BE2C (cell line): ENCODE data around the gene SBNO1.
A peak's percentile ranks its signal among the peaks of the same experiment; 100 is the strongest.

Experiments used
- DNase-seq: peaks from one replicate; pipeline ENCODE4 v3.0.0-alpha.2; 2020
- H3K27me3 ChIP-seq: fragments of 250-450 bp; sonication (Bioruptor Pico); 2 replicates; pipeline ENCODE4 v1.5.1; 2020; ENCODE audit warnings: mild to moderate bottlenecking
- H3K36me3 ChIP-seq: fragments of 250-450 bp; sonication (Bioruptor Pico); 2 replicates; pipeline ENCODE4 v1.5.1; 2020; ENCODE audit warnings: mild to moderate bottlenecking
- H3K4me1 ChIP-seq: fragments of 250-450 bp; sonication (Bioruptor Pico); 2 replicates; pipeline ENCODE4 v1.5.1; 2020
- H3K4me3 ChIP-seq: 2 replicates; pipeline ENCODE4 v1.5.1; 2011; ENCODE audit warnings: low read depth, low read length
- H3K9me3 ChIP-seq: fragments of 250-450 bp; sonication (Bioruptor Pico); 2 replicates; pipeline ENCODE4 v1.5.1; 2020
- CTCF ChIP-seq: IDR thresholded peaks from 2 replicates; pipeline ENCODE4 v1.5.1; 2012; ENCODE audit warnings: mild to moderate bottlenecking, low read depth, low read length

SBNO1 gene

GRCh38 chr12:123265851-123266678, 98.6 kb downstream of the SBNO1 start:
- peaks cover 54% of the 10 kb centered on the region for H3K36me3 ChIP-seq
- H3K4me3 ChIP-seq, result no peak overlapping the region
- H3K4me1 ChIP-seq, result peaks cover 16% of the 10 kb centered on the region
- H3K27me3 ChIP-seq, result no peaks in the 10 kb centered on the region
- no peak for TF ChIP-seq CTCF
- no peaks in the 10 kb centered on the region for H3K9me3 ChIP-seq
- no peak for DNase-seq

GRCh38 chr12:123264642-123265041, 100.0 kb downstream of the SBNO1 start:
- peak; percentile 44 for DNase-seq
- Histone ChIP-seq H3K36me3 (peaks cover 66% of the 10 kb centered on the region), H3K27me3 (no peaks in the 10 kb centered on the region), H3K4me3 (no peak overlapping the region), H3K9me3 (no peaks in the 10 kb centered on the region), H3K4me1 (peaks cover 16% of the 10 kb centered on the region)
- peak; percentile 50 for TF ChIP-seq CTCF

- H3K27me3 ChIP-seq, result no peaks in the 10 kb centered on the region
- H3K4me3 ChIP-seq, result no peak overlapping the region
- H3K9me3 ChIP-seq, result no peaks in the 10 kb centered on the region
- no peak for TF ChIP-seq CTCF
- no peak for DNase-seq
- peaks cover 8% of the 10 kb centered on the region; the same call in 1 of the 2 replicates for H3K4me1 ChIP-seq
- peaks cover 71% of the 10 kb centered on the region for H3K36me3 ChIP-seq
These were observed 101.3 kb downstream of the SBNO1 start for GRCh38 chr12:123263196-123263817.

GRCh38 chr12:123261196-123261595, 103.5 kb downstream of the SBNO1 start:
- Histone ChIP-seq H3K4me1 (no peaks in the 10 kb centered on the region), H3K4me3 (no peak overlapping the region), H3K36me3 (peaks cover 80% of the 10 kb centered on the region), H3K27me3 (no peaks in the 10 kb centered on the region), H3K9me3 (no peaks in the 10 kb centered on the region)
- no peak for DNase-seq
- no peak for TF ChIP-seq CTCF

- DNase-seq, result no peak
- Histone ChIP-seq H3K9me3 (no peaks in the 10 kb centered on the region), H3K4me3 (no peak overlapping the region), H3K36me3 (peaks cover 87% of the 10 kb centered on the region), H3K4me1 (no peaks in the 10 kb centered on the region), H3K27me3 (no peaks in the 10 kb centered on the region)
- no peak for TF ChIP-seq CTCF
These were observed 104.6 kb downstream of the SBNO1 start for GRCh38 chr12:123260081-123260480.

GRCh38 chr12:123258593-123258992, 106.1 kb downstream of the SBNO1 start:
- no peak for DNase-seq
- Histone ChIP-seq H3K9me3 (no peaks in the 10 kb centered on the region), H3K4me3 (no peak overlapping the region), H3K4me1 (no peaks in the 10 kb centered on the region), H3K27me3 (no peaks in the 10 kb centered on the region), H3K36me3 (peaks cover 91% of the 10 kb centered on the region)
- no peak for TF ChIP-seq CTCF
